Measurements from ENCODE around the gene RAB6D.
"Not testable (repeated sequence)": the region's sequence is repeated elsewhere in the genome, so short reads cannot be mapped to it uniquely, and the experiment has no call there.

RAB6D gene

DNA sequence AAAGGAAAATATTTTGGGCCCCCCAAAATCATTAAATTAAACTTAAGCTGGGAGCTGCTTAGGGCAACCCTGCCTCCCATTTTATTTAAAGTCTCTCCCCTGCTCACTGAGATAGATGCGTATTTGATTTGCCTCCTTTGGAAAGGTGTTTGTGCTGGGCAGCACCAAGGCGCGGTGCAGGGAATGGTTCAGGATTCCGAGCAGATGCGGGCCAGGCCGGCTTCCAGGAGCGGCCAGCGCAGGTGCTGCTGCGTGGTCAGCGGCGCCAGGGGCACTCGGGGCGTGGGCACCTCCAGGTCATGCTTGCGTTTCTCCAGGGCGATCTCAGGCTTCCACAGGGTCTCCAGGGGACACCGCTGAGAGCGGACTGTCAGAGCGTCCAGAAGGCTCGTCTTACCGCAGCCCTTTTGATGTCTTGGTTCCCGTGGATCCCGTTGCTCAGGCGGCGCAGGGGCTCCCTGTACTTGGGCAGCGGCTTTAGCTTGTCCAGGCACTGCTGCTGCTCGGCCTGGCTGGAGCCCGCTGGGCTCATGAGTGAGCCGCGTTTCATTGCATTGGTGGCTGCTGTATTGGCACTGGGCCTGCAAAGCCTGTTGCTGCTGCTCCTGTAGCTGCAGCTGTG is 31.2 kb upstream of the RAB6D start:
- H3K79me2 ChIP-seq (ENCODE audit: low read length); H3K9ac ChIP-seq (ENCODE audit: low read length); H2AFZ ChIP-seq (ENCODE audit: low read depth, low read length); H3K4me2 ChIP-seq (ENCODE audit: low read length); H3K36me3 ChIP-seq (replicated peaks; ENCODE audit: low read depth, low read length); H3K27me3 ChIP-seq (ENCODE audit: low read depth, low read length); H3K4me1 ChIP-seq (ENCODE audit: low read length); H3K4me3 ChIP-seq (ENCODE audit: low read length); H3K9me3 ChIP-seq (ENCODE audit: insufficient read depth, low read length); H3K27ac ChIP-seq (ENCODE audit: low read length); H4K20me1 ChIP-seq (ENCODE audit: insufficient read depth, low read length): not testable (repeated sequence)

DNA sequence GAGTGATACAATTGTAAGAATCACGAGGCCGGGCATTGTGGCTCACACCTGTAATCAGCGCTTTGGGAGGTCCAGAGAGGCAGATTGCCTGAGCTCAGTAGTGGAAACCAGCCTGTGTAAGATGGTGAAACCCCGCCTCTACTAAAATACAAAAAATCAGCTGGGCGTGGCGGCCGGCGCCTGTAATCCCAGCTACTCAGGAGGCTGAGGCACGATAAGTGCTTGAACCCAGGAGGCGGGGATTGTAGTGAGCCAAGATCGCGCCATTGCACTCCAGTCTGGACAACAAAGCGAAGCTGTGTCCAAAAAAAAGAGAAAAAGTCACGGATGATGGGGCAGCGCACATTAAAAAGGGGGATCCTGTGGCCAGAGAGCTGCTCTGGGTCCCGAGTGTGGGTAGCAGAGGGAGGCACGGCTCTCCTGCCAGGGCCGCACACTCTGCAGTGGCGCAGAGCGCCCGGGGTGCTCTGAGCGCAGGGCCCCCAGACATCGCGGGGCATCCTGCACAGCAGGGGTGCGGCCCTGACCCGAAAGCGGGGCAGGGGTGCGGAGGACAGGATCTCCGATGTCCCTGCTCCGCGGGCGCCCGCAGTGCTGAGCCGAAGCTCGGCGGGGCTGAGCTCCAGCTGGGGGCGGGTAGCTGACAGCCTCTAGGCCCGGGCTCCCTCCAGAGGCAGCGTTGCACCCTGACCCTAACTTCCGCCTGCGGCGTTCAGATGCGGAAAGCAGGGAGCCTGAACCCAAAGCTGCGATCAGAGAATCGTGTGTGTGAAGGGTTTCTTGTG is 30.4 kb upstream of the RAB6D start:
- Histone ChIP-seq H3K4me3 (ENCODE audit: low read length) (no peak overlapping the region), H3K9ac (ENCODE audit: low read length) (no peak overlapping the region), H3K36me3 (replicated peaks; ENCODE audit: low read depth, low read length) (no peaks in the 10 kb centered on the region), H3K9me3 (ENCODE audit: insufficient read depth, low read length) (no peaks in the 10 kb centered on the region), H3K27me3 (ENCODE audit: low read depth, low read length) (no peaks in the 10 kb centered on the region), H3K27ac (ENCODE audit: low read length) (no peak overlapping the region), H3K4me1 (ENCODE audit: low read length) (no peaks in the 10 kb centered on the region), H3K4me2 (ENCODE audit: low read length) (no peak overlapping the region), H3K79me2 (ENCODE audit: low read length) (no peaks in the 10 kb centered on the region), H2AFZ (ENCODE audit: low read depth, low read length) (no peak overlapping the region), H4K20me1 (ENCODE audit: insufficient read depth, low read length) (no peaks in the 10 kb centered on the region)
- TF ChIP-seq, protein P1, sequence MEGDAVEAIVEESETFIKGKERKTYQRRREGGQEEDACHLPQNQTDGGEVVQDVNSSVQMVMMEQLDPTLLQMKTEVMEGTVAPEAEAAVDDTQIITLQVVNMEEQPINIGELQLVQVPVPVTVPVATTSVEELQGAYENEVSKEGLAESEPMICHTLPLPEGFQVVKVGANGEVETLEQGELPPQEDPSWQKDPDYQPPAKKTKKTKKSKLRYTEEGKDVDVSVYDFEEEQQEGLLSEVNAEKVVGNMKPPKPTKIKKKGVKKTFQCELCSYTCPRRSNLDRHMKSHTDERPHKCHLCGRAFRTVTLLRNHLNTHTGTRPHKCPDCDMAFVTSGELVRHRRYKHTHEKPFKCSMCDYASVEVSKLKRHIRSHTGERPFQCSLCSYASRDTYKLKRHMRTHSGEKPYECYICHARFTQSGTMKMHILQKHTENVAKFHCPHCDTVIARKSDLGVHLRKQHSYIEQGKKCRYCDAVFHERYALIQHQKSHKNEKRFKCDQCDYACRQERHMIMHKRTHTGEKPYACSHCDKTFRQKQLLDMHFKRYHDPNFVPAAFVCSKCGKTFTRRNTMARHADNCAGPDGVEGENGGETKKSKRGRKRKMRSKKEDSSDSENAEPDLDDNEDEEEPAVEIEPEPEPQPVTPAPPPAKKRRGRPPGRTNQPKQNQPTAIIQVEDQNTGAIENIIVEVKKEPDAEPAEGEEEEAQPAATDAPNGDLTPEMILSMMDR (IDR thresholded peaks at IDR 0.05; ENCODE audit: low read depth, low read length): no peak
- no peak for TF ChIP-seq EZH2phosphoT487 (IDR thresholded peaks at IDR 0.05; ENCODE audit: low read depth)

DNA sequence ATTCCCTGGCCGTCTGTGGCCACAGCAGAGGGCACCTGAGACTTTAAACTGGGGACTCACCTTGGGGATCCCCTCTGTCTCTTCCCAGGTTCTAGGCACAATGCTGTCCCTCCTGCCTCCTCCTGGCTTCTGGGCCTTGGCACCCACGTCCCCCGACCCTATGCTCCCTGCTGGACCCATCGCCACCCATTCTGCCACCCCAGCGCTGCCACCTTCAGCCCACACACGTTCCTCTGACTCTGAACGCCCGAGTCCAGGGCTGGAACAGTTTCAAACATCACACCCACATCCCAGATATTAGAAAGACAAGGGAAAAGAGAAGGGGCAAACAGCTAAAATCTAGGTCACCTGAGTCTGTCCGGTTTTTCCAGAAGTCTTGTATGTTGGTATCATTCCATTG is 28.0 kb upstream of the RAB6D start:
- H3K9me3 ChIP-seq (ENCODE audit: insufficient read depth, low read length); H3K9ac ChIP-seq (ENCODE audit: low read length); H3K27me3 ChIP-seq (ENCODE audit: low read depth, low read length); H3K4me2 ChIP-seq (ENCODE audit: low read length); H3K27ac ChIP-seq (ENCODE audit: low read length); H3K79me2 ChIP-seq (ENCODE audit: low read length); H3K36me3 ChIP-seq (replicated peaks; ENCODE audit: low read depth, low read length); H3K4me3 ChIP-seq (ENCODE audit: low read length); H3K4me1 ChIP-seq (ENCODE audit: low read length); H4K20me1 ChIP-seq (ENCODE audit: insufficient read depth, low read length); H2AFZ ChIP-seq (ENCODE audit: low read depth, low read length): not testable (repeated sequence)

DNA sequence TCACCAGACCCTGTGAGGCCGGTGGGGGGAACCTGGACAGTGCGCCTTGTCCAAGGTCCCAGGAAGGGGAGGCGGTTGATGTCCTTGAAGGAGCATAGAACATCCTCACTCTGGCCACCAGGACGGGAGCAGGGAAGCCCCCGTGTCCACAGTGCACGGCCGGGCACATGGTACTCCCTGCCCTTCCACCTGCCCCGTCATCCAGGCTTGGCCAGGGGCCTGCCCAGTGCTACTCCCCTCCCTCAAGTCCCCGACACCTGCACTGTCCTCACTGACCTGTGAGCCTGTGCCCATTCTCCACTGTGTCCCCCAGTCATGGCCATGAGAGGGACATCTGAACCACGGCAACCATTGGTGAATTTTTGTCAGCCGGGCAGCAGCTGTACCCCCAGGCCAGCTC is 27.5 kb upstream of the RAB6D start:
- not testable (repeated sequence) for H3K79me2 ChIP-seq (ENCODE audit: low read length); H3K9ac ChIP-seq (ENCODE audit: low read length); H3K4me2 ChIP-seq (ENCODE audit: low read length); H3K9me3 ChIP-seq (ENCODE audit: insufficient read depth, low read length); H3K4me1 ChIP-seq (ENCODE audit: low read length); H3K36me3 ChIP-seq (replicated peaks; ENCODE audit: low read depth, low read length); H3K4me3 ChIP-seq (ENCODE audit: low read length); H4K20me1 ChIP-seq (ENCODE audit: insufficient read depth, low read length); H3K27me3 ChIP-seq (ENCODE audit: low read depth, low read length); H3K27ac ChIP-seq (ENCODE audit: low read length); H2AFZ ChIP-seq (ENCODE audit: low read depth, low read length)

DNA sequence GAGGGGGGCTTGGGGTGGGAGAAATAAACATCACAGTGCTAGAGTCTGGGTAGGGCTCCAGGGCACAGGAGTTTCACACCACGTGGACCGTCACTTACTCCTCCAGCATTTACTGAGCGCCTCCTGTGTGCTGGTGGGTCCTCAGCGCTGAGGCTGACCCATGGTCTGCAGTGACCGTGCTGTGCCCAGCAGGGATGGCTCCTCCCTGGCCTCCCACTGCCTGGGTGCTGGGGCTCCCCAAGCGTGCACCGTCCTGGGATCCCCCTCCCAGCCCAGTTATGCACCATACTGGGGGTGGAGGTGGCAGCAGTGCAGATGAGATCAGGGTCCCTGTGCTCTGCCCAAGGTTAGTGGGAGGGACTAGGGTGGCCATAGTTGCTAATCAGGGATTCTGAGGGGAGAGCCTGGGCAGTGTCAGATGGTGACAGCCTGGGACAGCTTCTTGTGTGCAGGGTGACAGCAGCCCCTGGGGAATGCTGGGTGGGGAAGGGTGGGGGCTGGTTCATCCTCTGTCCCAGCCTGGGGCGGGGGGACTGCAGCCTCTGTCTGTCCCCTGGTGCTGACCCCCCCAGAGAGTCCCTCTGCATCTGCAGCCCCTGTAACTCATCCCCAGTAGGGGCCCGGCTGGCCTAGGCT is 26.6 kb upstream of the RAB6D start:
- H4K20me1 ChIP-seq (ENCODE audit: insufficient read depth, low read length); H3K27ac ChIP-seq (ENCODE audit: low read length); H3K9ac ChIP-seq (ENCODE audit: low read length); H3K36me3 ChIP-seq (replicated peaks; ENCODE audit: low read depth, low read length); H2AFZ ChIP-seq (ENCODE audit: low read depth, low read length); H3K4me2 ChIP-seq (ENCODE audit: low read length); H3K4me1 ChIP-seq (ENCODE audit: low read length); H3K4me3 ChIP-seq (ENCODE audit: low read length); H3K27me3 ChIP-seq (ENCODE audit: low read depth, low read length); H3K79me2 ChIP-seq (ENCODE audit: low read length); H3K9me3 ChIP-seq (ENCODE audit: insufficient read depth, low read length): not testable (repeated sequence)

DNA sequence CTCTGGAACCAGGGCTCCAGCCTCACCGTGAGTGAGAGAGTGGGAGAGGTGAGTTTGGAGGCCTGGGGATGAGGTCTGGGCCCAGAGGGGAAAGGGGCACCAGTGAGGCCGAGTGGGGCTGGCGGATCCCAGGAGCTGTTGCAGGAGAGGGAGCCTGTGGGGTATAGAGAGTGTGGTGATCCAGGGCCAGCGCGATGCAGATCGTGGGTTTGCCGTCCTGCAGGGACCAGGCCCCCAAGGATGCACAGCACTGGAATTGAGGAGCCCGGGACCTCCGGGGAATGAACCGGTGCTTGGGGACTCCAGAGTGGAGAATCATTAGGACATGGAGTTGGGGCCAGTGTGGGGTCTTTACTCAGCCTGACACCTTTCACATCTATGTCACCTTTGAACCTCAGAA is 25.7 kb upstream of the RAB6D start:
- H3K4me1 ChIP-seq (ENCODE audit: low read length): no peaks in the 10 kb centered on the region
- H3K36me3 ChIP-seq (replicated peaks; ENCODE audit: low read depth, low read length): no peaks in the 10 kb centered on the region
- H3K27me3 ChIP-seq (ENCODE audit: low read depth, low read length): no peaks in the 10 kb centered on the region
- H3K4me3 ChIP-seq (ENCODE audit: low read length): no peak overlapping the region
- H3K9me3 ChIP-seq (ENCODE audit: insufficient read depth, low read length): no peaks in the 10 kb centered on the region
- no peak overlapping the region for H2AFZ ChIP-seq (ENCODE audit: low read depth, low read length)
- no peaks in the 10 kb centered on the region for H3K79me2 ChIP-seq (ENCODE audit: low read length)
- H3K9ac ChIP-seq (ENCODE audit: low read length): no peak overlapping the region
- H4K20me1 ChIP-seq (ENCODE audit: insufficient read depth, low read length): no peaks in the 10 kb centered on the region
- no peak overlapping the region for H3K27ac ChIP-seq (ENCODE audit: low read length)
- no peak for TF ChIP-seq EZH2phosphoT487 (IDR thresholded peaks at IDR 0.05; ENCODE audit: low read depth)
- TF ChIP-seq, protein P1 (IDR thresholded peaks at IDR 0.05; ENCODE audit: low read depth, low read length): no peak
- no peak overlapping the region for H3K4me2 ChIP-seq (ENCODE audit: low read length)

DNA sequence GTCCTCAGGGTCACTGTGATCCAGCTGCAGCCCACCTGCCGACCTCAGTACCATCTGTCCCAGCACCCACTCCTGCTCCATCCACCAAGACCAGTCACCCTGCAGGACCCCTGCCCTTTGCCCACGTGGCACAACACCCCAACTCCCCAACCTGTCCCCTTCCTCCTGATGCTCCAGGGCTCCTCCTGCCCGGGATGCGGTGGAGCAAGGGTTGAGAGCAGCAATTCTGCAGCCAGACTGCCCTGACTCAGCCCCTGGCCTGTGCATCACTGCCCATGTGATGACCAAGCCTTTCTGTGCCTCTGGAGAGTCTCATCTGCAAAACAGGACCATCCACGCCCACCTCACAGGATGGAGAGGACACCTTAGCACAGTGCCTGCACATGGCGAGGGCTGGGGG is 24.9 kb upstream of the RAB6D start:
- H4K20me1 ChIP-seq (ENCODE audit: insufficient read depth, low read length); H3K9ac ChIP-seq (ENCODE audit: low read length); H3K4me3 ChIP-seq (ENCODE audit: low read length); H3K79me2 ChIP-seq (ENCODE audit: low read length); H3K36me3 ChIP-seq (replicated peaks; ENCODE audit: low read depth, low read length); H3K9me3 ChIP-seq (ENCODE audit: insufficient read depth, low read length); H3K27me3 ChIP-seq (ENCODE audit: low read depth, low read length); H2AFZ ChIP-seq (ENCODE audit: low read depth, low read length); H3K4me2 ChIP-seq (ENCODE audit: low read length); H3K27ac ChIP-seq (ENCODE audit: low read length); H3K4me1 ChIP-seq (ENCODE audit: low read length): not testable (repeated sequence)

DNA sequence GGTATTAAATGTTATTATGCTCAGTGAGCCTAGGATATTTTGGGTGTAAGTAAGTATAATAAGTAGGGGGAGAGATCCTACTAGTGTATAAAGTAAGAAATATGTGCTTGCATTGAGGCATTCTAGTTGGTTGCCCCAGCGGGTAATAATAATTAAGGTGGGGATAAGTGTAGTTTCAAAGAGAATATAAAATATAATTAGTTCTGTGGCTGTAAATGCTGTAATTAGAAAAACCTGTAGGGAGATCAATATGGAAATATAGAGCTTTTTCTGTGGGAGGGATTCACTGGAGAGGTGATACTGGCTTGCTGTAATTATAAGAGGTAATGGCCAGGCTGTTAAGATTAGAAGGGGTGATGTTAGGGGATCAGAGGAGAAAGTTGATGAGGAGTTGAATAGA is 9.1 kb upstream of the RAB6D start:
- not testable (repeated sequence) for H3K36me3 ChIP-seq (replicated peaks; ENCODE audit: low read depth, low read length); H3K4me3 ChIP-seq (ENCODE audit: low read length); H4K20me1 ChIP-seq (ENCODE audit: insufficient read depth, low read length); H3K27me3 ChIP-seq (ENCODE audit: low read depth, low read length); H3K79me2 ChIP-seq (ENCODE audit: low read length); H3K4me1 ChIP-seq (ENCODE audit: low read length); H3K4me2 ChIP-seq (ENCODE audit: low read length); H3K27ac ChIP-seq (ENCODE audit: low read length); H3K9ac ChIP-seq (ENCODE audit: low read length); H3K9me3 ChIP-seq (ENCODE audit: insufficient read depth, low read length); H2AFZ ChIP-seq (ENCODE audit: low read depth, low read length)

Data from OCI-LY3 (cell line).